PC-9 (cell line): ENCODE results near the gene DPH1. TPM values are rescaled to one million over a fixed set of nuclear protein-coding genes. Genes with fewer than 3 reads are reported as not detected.

ENCODE experiments used
- BruUV-seq: library from RNA; stranded (reverse); fragments of 400-500 nt; replicated peaks from 2 replicates; lab custom pipeline; 2021; lab: Mats Ljungman, UMichigan
- CTCF ChIA-PET: fragments of 300-600 bp; sonication (Branson Sonifier 250); formaldehyde crosslinking; loops from one replicate; lab custom pipeline; 2022; ENCODE audit warnings: antibody characterized with exemption; lab: Charles Lee
- POLR2A ChIA-PET: fragments of 300-600 bp; sonication (Branson Sonifier 250); formaldehyde crosslinking; loops from one replicate; lab custom pipeline; 2022; ENCODE audit warnings: antibody characterized with exemption; ENCODE audit not compliant: unreplicated experiment; lab: Charles Lee
- DNase-seq, 2 experiments: peaks; one replicate each; pipeline versions ENCODE4 v3.0.0 to v3.0.0-alpha.2; 2015 to 2022; ENCODE audit warnings: mixed read lengths in 1 of 2
- H2AFZ ChIP-seq: fragments of 200-600 bp; sonication (generic); 2 replicates; pipeline ENCODE4 v1.8.1; 2017; ENCODE audit warnings: antibody characterized with exemption
- H3F3A ChIP-seq: fragments of 200-600 bp; sonication (generic); 2 replicates; pipeline ENCODE4 v1.8.1; 2017; ENCODE audit warnings: antibody characterized with exemption, mild to moderate bottlenecking, low read depth; ENCODE audit not compliant: insufficient read depth
- H3K27ac ChIP-seq: fragments of 200-600 bp; sonication (generic); 2 replicates; pipeline ENCODE4 v1.6.1; 2016; ENCODE audit warnings: mixed run types
- H3K27me3 ChIP-seq: fragments of 200-600 bp; sonication (generic); 2 replicates; pipeline ENCODE4 v1.6.1; 2016; ENCODE audit warnings: low read depth, mixed run types; ENCODE audit not compliant: insufficient read depth
- H3K36me3 ChIP-seq: fragments of 200-600 bp; sonication (generic); 2 replicates; pipeline ENCODE4 v1.6.1; 2016; ENCODE audit warnings: low read depth, mixed run types
- H3K4me1 ChIP-seq: fragments of 200-600 bp; sonication (generic); replicated peaks from 2 replicates; pipeline ENCODE4 v1.6.1; 2016; ENCODE audit warnings: mixed run types; ENCODE audit not compliant: insufficient read depth
- H3K4me2 ChIP-seq: fragments of 200-600 bp; sonication (generic); 2 replicates; pipeline ENCODE4 v1.6.1; 2017; ENCODE audit warnings: mixed run types
- H3K4me3 ChIP-seq: fragments of 200-600 bp; sonication (generic); 2 replicates; pipeline ENCODE4 v1.6.1; 2016; ENCODE audit warnings: mixed run types
- H3K79me2 ChIP-seq: fragments of 200-600 bp; sonication (generic); 2 replicates; pipeline ENCODE4 v1.6.1; 2017; ENCODE audit warnings: low read depth, mixed run types
- H3K9me2 ChIP-seq: fragments of 200-600 bp; sonication (generic); 2 replicates; pipeline ENCODE4 v1.8.1; 2017; ENCODE audit warnings: mild to moderate bottlenecking; ENCODE audit not compliant: insufficient read depth
- H3K9me3 ChIP-seq: fragments of 200-600 bp; sonication (generic); 2 replicates; pipeline ENCODE4 v1.8.1; 2016; ENCODE audit warnings: low read depth; ENCODE audit not compliant: insufficient read depth
- H4K20me1 ChIP-seq: fragments of 200-600 bp; sonication (generic); 2 replicates; pipeline ENCODE4 v1.8.1; 2017; ENCODE audit not compliant: insufficient read depth
- EZH2 ChIP-seq: fragments of 200-600 bp; sonication (generic); IDR thresholded peaks from 2 replicates; pipeline ENCODE4 v1.8.0; 2017; ENCODE audit warnings: antibody characterized with exemption, low read depth
- intact Hi-C: fragments of 100-400 bp; cut with micrococcal nuclease; formaldehyde crosslinking; loops from one replicate; pipeline ENCODE4 v1.10.0; 2022; ENCODE audit not compliant: unreplicated experiment
- total RNA-seq: library from RNA; stranded (reverse); gene quantifications from 2 replicates; pipeline ENCODE4 v1.2.3, GENCODE V29; 2021
- TF ChIP-seq, protein P1 (sequence below): fragments of 200-600 bp; sonication (generic); conservative IDR thresholded peaks from 2 replicates; pipeline ENCODE4 v1.6.1; 2017; ENCODE audit warnings: mixed run types, antibody characterized with exemption, mild to moderate bottlenecking, moderate library complexity

Gene DPH1
- total RNA-seq, 1 experiment from 2014 or later: 36.7 TPM

DNA sequence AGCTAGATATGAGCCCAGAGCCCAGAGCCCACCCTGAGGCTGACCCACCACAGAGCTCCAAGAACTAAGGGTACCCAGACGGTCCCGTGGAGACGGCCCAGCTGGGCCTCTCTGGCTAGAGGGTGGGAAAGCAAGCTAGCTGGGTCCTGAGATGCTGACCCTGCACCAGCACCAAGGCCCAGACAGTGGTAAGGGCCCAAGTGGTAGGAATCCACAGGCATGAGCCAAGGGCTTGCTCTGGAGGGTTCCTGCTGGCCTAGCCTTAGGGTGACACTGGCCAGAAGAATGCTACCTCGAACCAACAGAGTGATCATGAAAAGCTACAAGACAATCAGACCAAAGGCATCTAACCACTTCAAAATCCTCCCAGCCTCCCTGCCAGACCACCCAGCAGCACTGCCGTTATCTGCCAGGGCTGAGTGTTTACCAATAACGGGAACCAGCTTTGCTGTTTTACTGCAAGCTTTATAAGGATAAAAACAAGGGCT, 38.1 kb downstream of the DPH1 start:
- H3K27ac ChIP-seq: no peak overlapping the region
- H3K27me3 ChIP-seq: no peaks in the 10 kb centered on the region
- CTCF ChIA-PET: interaction anchor here (0.5 kb wide), 1 partner anchor 949 kb away, joined by 4 read pairs; no protein-coding TSS in a partner anchor
- no peaks in the 10 kb centered on the region for H3K4me1 ChIP-seq
- intact Hi-C loops: no loop called here
- peaks cover 11% of the 10 kb centered on the region; the same call in 1 of the 2 replicates for H3F3A ChIP-seq
- no TSS peak for BruUV-seq
- no peak overlapping the region for H3K4me3 ChIP-seq
- H3K79me2 ChIP-seq: no peaks in the 10 kb centered on the region
- no peaks in the 10 kb centered on the region for H3K36me3 ChIP-seq
- no peaks in the 10 kb centered on the region for H3K9me2 ChIP-seq
- no peak overlapping the region for H3K4me2 ChIP-seq
- TF ChIP-seq, protein P1, sequence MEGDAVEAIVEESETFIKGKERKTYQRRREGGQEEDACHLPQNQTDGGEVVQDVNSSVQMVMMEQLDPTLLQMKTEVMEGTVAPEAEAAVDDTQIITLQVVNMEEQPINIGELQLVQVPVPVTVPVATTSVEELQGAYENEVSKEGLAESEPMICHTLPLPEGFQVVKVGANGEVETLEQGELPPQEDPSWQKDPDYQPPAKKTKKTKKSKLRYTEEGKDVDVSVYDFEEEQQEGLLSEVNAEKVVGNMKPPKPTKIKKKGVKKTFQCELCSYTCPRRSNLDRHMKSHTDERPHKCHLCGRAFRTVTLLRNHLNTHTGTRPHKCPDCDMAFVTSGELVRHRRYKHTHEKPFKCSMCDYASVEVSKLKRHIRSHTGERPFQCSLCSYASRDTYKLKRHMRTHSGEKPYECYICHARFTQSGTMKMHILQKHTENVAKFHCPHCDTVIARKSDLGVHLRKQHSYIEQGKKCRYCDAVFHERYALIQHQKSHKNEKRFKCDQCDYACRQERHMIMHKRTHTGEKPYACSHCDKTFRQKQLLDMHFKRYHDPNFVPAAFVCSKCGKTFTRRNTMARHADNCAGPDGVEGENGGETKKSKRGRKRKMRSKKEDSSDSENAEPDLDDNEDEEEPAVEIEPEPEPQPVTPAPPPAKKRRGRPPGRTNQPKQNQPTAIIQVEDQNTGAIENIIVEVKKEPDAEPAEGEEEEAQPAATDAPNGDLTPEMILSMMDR: no peak
- no peak overlapping the region for H2AFZ ChIP-seq
- DNase-seq: no peak
- no peaks in the 10 kb centered on the region for H4K20me1 ChIP-seq
- H3K9me3 ChIP-seq: no peaks in the 10 kb centered on the region
- POLR2A ChIA-PET: no interaction called here

DNA sequence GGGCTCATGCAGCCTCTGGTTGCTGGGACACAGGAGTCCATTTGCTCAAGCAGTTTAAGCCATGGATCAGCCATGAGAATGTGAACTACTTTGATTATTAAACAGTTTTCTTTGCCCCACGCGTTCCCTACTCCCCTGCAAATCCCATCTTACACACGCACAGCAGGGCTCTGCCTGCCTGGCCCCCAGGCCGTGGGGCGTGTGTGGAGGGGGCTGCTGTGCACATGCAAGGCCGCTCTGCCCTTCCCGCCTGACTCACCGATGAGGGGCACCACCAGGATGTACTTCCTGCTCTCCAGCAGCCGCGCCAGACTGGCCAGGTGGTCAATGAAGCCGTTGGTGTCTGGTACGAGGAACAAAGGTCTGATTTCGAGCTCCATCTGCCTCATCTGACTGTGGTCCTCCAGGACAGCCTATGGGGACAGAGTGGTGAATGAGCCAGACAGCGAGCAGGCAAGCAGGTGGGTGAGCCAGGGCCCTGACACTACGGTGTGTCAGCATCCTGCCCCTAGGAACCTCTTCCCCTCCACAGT, 38.6 kb downstream of the DPH1 start:
- CTCF ChIA-PET: interaction anchor here (0.5 kb wide), 1 partner anchor 949 kb away, joined by 4 read pairs; no protein-coding TSS in a partner anchor
- POLR2A ChIA-PET: no interaction called here

DNA sequence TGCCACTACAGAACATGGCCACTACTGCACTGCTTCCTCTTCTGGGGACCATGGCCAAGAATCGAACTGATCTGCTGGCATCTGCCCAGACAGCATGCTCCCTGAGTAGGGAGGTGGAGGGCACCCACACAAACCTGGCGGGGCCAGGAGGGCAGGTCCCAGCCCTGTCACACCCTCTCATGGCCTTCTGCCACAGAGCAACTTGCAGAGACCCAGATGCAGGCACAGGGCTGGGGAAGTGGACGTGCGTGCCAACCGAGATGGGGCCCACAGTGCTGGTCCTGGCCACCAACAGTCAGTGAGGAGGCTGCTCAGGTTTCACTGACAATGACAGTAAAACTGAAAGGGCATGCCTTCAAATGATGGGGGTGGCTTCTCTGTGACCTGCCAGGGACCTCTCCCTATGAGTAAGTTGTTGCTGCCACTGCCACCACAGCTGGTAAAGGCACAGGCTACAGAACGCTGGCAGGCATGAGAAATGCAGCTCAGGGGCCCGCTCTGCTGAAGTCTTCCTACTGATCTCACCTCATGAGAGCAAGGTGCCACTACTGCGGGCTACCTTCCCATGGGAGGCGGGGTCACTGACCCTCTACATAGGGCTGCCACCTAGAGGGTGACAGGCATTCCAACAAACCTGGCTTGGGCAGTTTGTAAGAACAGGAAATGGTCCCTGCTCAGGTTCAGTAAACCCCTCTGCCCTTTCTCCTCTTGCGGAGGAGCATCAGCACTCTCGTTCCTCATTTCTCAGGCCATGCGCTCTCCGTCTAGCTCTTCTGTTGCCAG, 40.5 kb downstream of the DPH1 start:
- Histone ChIP-seq H3K36me3 (no peaks in the 10 kb centered on the region), H3K27ac (no peak overlapping the region), H3K9me3 (no peaks in the 10 kb centered on the region), H3K27me3 (no peaks in the 10 kb centered on the region), H3K9me2 (no peaks in the 10 kb centered on the region), H3K4me2 (no peak overlapping the region), H3K4me3 (no peak overlapping the region), H3F3A (peaks cover 9% of the 10 kb centered on the region; the same call in 1 of the 2 replicates), H4K20me1 (no peaks in the 10 kb centered on the region), H2AFZ (no peak overlapping the region), H3K79me2 (no peaks in the 10 kb centered on the region), H3K4me1 (peaks cover 2% of the 10 kb centered on the region; the same call in 1 of the 2 replicates)
- ChIA-PET CTCF (no interaction called here), POLR2A (no interaction called here)
- TF ChIP-seq, protein P1: no peak
- no peak for TF ChIP-seq EZH2
- intact Hi-C loops: loop anchor here (2.0 kb wide), 1 partner anchor 14 kb away; no protein-coding TSS in a partner anchor
- peak in 1 of 2 experiments; percentile 71 for DNase-seq
- no TSS peak for BruUV-seq

More for the DNA sequence above, 38.6 kb downstream of the DPH1 start:
- Histone ChIP-seq H3K9me3 (no peaks in the 10 kb centered on the region), H3K9me2 (no peaks in the 10 kb centered on the region), H3K36me3 (no peaks in the 10 kb centered on the region), H3K27ac (no peak overlapping the region), H3K4me3 (no peak overlapping the region), H3K79me2 (no peaks in the 10 kb centered on the region), H3K4me2 (no peak overlapping the region), H3F3A (peaks cover 13% of the 10 kb centered on the region; the same call in 1 of the 2 replicates), H2AFZ (no peak overlapping the region), H3K4me1 (no peaks in the 10 kb centered on the region), H4K20me1 (no peaks in the 10 kb centered on the region), H3K27me3 (no peaks in the 10 kb centered on the region)
- BruUV-seq: no TSS peak
- intact Hi-C loops: no loop called here
- no peak for TF ChIP-seq EZH2
- TF ChIP-seq, protein P1: no peak
- no peak for DNase-seq
